Stimulated activated CD8-positive, alpha-beta memory T cell treated with anti-CD3 and anti-CD28 coated beads, Interleukin-4, amount 100 ng/mL, for 24 hours (primary cell): ENCODE results near the gene STRA8.
"Not testable (repeated sequence)": the region's sequence is repeated elsewhere in the genome, so short reads cannot be mapped to it uniquely, and the experiment has no call there.

Experiments
- DNase-seq: peaks from one replicate; pipeline ENCODE4 v3.0.0-alpha.2; 2020; ENCODE audit warnings: low read depth

The STRA8 gene

GRCh38 chr7:135205850-135206249, 27.8 kb upstream of the STRA8 start:
- DNase-seq: no peak

- no peak for DNase-seq
Measured at GRCh38 chr7:135206941-135207391, 26.7 kb upstream of the STRA8 start.

- no peak for DNase-seq
Measured at GRCh38 chr7:135207406-135208101, 26.1 kb upstream of the STRA8 start.

- DNase-seq: no peak
Measured at GRCh38 chr7:135208102-135208793, 25.4 kb upstream of the STRA8 start.

- DNase-seq: no peak
Measured at GRCh38 chr7:135209225-135209834, 24.3 kb upstream of the STRA8 start.

GRCh38 chr7:135210888-135211178, 22.8 kb upstream of the STRA8 start:
- no peak for DNase-seq

- DNase-seq: peak; percentile 97
Measured at GRCh38 chr7:135211179-135211945, 22.3 kb upstream of the STRA8 start, which contains the start of gene WDR91. WDR91 (minus strand) TSS chr7:135211526; CDS start chr7:135211502, 24 bp downstream.

GRCh38 chr7:135211946-135212685, 21.5 kb upstream of the STRA8 start:
- not testable (repeated sequence) for DNase-seq

- no peak for DNase-seq
Measured at GRCh38 chr7:135213831-135214230, 19.8 kb upstream of the STRA8 start.

- no peak for DNase-seq
Measured at GRCh38 chr7:135215180-135215579, 18.5 kb upstream of the STRA8 start.

GRCh38 chr7:135215698-135216097, 17.9 kb upstream of the STRA8 start:
- no peak for DNase-seq

GRCh38 chr7:135217645-135218509, 15.8 kb upstream of the STRA8 start:
- DNase-seq: no peak

GRCh38 chr7:135224027-135224426, 9.6 kb upstream of the STRA8 start:
- DNase-seq: no peak

GRCh38 chr7:135231686-135232085, 2.0 kb upstream of the STRA8 start:
- no peak for DNase-seq

- no peak for DNase-seq
Measured at GRCh38 chr7:135232087-135232486, 1.6 kb upstream of the STRA8 start.

GRCh38 chr7:135232720-135233119, 918 bp upstream of the STRA8 start:
- no peak for DNase-seq

GRCh38 chr7:135234095-135234494, 457 bp downstream of the STRA8 start:
- not testable (repeated sequence) for DNase-seq

- DNase-seq: no peak
Measured at GRCh38 chr7:135234727-135235126, 1.1 kb downstream of the STRA8 start.

- no peak for DNase-seq
Measured at GRCh38 chr7:135235841-135236240, 2.2 kb downstream of the STRA8 start.

GRCh38 chr7:135236727-135237126, 3.1 kb downstream of the STRA8 start:
- no peak for DNase-seq
